Measurements from ENCODE around the gene GSAP.
"Not testable (repeated sequence)": the region's sequence is repeated elsewhere in the genome, so short reads cannot be mapped to it uniquely, and the experiment has no call there.

The GSAP gene

GRCh38 chr7:77353911-77354310 lies 62.2 kb downstream of the GSAP start:
- DNase-seq, result no peak

GRCh38 chr7:77353407-77353721 lies 62.8 kb downstream of the GSAP start:
- no peak for DNase-seq

- no peak for DNase-seq
Observed at GRCh38 chr7:77352665-77353406, 63.3 kb downstream of the GSAP start.

GRCh38 chr7:77351539-77352004 lies 64.6 kb downstream of the GSAP start:
- DNase-seq, result peak; percentile 4

GRCh38 chr7:77349141-77349540 lies 67.0 kb downstream of the GSAP start:
- no peak for DNase-seq

- DNase-seq, result no peak
Observed at GRCh38 chr7:77348371-77348813, 67.8 kb downstream of the GSAP start.

GRCh38 chr7:77346441-77346840 lies 69.7 kb downstream of the GSAP start:
- no peak for DNase-seq

- not testable (repeated sequence) for DNase-seq
Observed at GRCh38 chr7:77345426-77345825, 70.7 kb downstream of the GSAP start.

GRCh38 chr7:77339726-77340125 lies 76.4 kb downstream of the GSAP start:
- DNase-seq, result no peak

- DNase-seq, result no peak
Observed at GRCh38 chr7:77338883-77339629, 77.1 kb downstream of the GSAP start.

GRCh38 chr7:77338260-77338659 lies 77.9 kb downstream of the GSAP start:
- DNase-seq, result no peak

- no peak for DNase-seq
Observed at GRCh38 chr7:77337456-77337990, 78.6 kb downstream of the GSAP start.

GRCh38 chr7:77335581-77335980 lies 80.6 kb downstream of the GSAP start:
- DNase-seq, result no peak

GRCh38 chr7:77334039-77334438 lies 82.1 kb downstream of the GSAP start:
- not testable (repeated sequence) for DNase-seq

- DNase-seq, result no peak
Observed at GRCh38 chr7:77331938-77332695, 84.0 kb downstream of the GSAP start.

- no peak for DNase-seq
Observed at GRCh38 chr7:77330169-77330882, 85.8 kb downstream of the GSAP start.

- DNase-seq, result no peak
Observed at GRCh38 chr7:77329466-77330168, 86.5 kb downstream of the GSAP start.

- no peak for DNase-seq
Observed at GRCh38 chr7:77328669-77329068, 87.5 kb downstream of the GSAP start.

- no peak for DNase-seq
Observed at GRCh38 chr7:77327932-77328628, 88.1 kb downstream of the GSAP start.

- no peak for DNase-seq
Observed at GRCh38 chr7:77327067-77327931, 88.8 kb downstream of the GSAP start.
